Transverse colon (tissue), 4 donors: ENCODE data around the gene FLVCR1.

Experiments used
- CTCF ChIP-seq, 5 experiments: fragments of 200-600 bp in 3 of 5; fragments of 450-650 bp in 2 of 5; sonication (generic) in 3 of 5; IDR thresholded peaks; 1 replicate in 2 of 5; 2 replicates in 3 of 5; pipeline ENCODE4 v1.5.1; 2016 to 2017; ENCODE audit warnings: antibody characterized with exemption in 5 of 5, inconsistent platforms in 3 of 5, mild to moderate bottlenecking in 2 of 5, moderate library complexity in 1 of 5
- POLR2A ChIP-seq: fragments of 450-650 bp; IDR thresholded peaks from one replicate; pipeline ENCODE4 v1.6.1; 2016; ENCODE audit warnings: antibody characterized with exemption, mild to moderate bottlenecking, moderate library complexity
- POLR2AphosphoS5 ChIP-seq, 3 donors: sonication (generic); formaldehyde crosslinking; IDR thresholded peaks; one replicate each; pipeline ENCODE4 v1.6.1; 2016; ENCODE audit warnings: antibody characterized with exemption in 3 of 3

GRCh38 chr1:212920246-212920645 lies 62.2 kb downstream of the FLVCR1 start:
- TF ChIP-seq POLR2A, result no peak
- TF ChIP-seq CTCF (IDR thresholded peaks at IDR 0.05), result no peak
- TF ChIP-seq POLR2AphosphoS5 (IDR thresholded peaks at IDR 0.05), result no peak
